IMR-90 (cell line): ENCODE data around the gene CACNA1F.

Experiments
- BHLHE40 ChIP-seq: fragments of 150-350 bp; IDR thresholded peaks from 2 replicates; pipeline ENCODE4 v1.6.1; 2016; ENCODE audit warnings: mild to moderate bottlenecking, low read depth, low read length
- CHD1 ChIP-seq: IDR thresholded peaks from 2 replicates; pipeline ENCODE4 v1.6.1; 2012; ENCODE audit warnings: low read depth, low read length, improper control_type of control experiment
- FOS ChIP-seq: fragments of 150-350 bp; IDR thresholded peaks from 2 replicates; pipeline ENCODE4 v1.6.1; 2016; ENCODE audit warnings: low read depth, low read length
- MAFK ChIP-seq: IDR thresholded peaks from 2 replicates; pipeline ENCODE4 v1.6.1; 2012; ENCODE audit warnings: low read depth, low read length, improper control_type of control experiment
- MAZ ChIP-seq: IDR thresholded peaks from 2 replicates; pipeline ENCODE4 v1.6.1; 2012; ENCODE audit warnings: low read depth, mild to moderate bottlenecking, low read length, improper control_type of control experiment, moderate library complexity, borderline replicate concordance
- POLR2A ChIP-seq: IDR thresholded peaks from 2 replicates; pipeline ENCODE4 v1.6.1; 2012; ENCODE audit warnings: mild to moderate bottlenecking, low read depth, low read length
- RAD21 ChIP-seq: IDR thresholded peaks from 2 replicates; pipeline ENCODE4 v1.6.1; 2012; ENCODE audit warnings: low read length, improper control_type of control experiment
- RFX5 ChIP-seq: IDR thresholded peaks from 2 replicates; pipeline ENCODE4 v1.8.0; 2012; ENCODE audit warnings: low read depth, mild to moderate bottlenecking, low read length, moderate library complexity
- TF ChIP-seq, protein P1 (sequence below): conservative IDR thresholded peaks from 2 replicates; pipeline ENCODE4 v1.5.1; 2012; ENCODE audit warnings: mild to moderate bottlenecking, low read depth, low read length, improper control_type of control experiment
- TF ChIP-seq, protein P2 (sequence below): fragments of 150-350 bp; IDR thresholded peaks from 2 replicates; pipeline ENCODE4 v1.6.1; 2017; ENCODE audit warnings: mild to moderate bottlenecking, antibody characterized with exemption, low read length, low read depth

DNA sequence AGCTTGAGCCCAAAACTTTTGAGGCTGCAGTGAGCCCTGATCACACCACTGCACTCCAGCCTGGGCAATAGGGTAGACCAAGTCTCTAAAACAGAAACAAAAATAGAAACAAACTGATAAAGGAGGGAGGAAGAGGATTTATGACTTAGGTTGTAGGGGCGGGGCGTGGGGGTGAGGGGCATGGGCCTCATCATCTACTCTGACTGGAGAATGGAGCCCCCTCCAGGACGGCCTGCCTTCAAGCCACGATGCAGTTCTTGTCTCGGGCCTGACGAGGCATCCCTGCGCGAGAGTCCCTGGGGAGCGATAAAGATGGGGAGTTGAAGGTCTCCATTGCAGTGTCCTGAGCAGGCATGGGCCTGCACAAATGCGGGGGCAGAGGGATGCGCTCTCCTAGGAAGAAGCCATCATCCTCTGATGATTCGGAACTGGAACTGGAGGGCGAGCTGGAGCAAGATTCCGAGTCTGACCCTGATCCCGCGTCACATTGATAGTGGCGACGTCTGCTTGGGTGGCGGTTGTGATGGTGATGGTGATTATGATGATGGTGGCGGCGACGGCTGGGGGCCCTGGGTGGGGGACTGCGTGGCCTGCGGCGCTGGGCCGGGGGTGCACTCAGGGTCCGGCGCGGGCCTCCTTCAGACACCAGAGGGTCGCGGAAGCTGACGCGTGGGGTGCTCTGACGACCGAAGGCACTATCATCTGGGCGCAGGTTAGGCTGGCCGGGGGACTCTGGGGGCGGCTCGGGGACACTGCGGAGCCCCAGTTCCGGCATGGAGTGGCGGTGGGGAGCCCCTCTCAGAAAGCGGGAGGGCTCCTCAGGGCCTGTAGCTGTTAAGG lies 57.5 kb downstream of the CACNA1F start:
- TF ChIP-seq, protein P1, sequence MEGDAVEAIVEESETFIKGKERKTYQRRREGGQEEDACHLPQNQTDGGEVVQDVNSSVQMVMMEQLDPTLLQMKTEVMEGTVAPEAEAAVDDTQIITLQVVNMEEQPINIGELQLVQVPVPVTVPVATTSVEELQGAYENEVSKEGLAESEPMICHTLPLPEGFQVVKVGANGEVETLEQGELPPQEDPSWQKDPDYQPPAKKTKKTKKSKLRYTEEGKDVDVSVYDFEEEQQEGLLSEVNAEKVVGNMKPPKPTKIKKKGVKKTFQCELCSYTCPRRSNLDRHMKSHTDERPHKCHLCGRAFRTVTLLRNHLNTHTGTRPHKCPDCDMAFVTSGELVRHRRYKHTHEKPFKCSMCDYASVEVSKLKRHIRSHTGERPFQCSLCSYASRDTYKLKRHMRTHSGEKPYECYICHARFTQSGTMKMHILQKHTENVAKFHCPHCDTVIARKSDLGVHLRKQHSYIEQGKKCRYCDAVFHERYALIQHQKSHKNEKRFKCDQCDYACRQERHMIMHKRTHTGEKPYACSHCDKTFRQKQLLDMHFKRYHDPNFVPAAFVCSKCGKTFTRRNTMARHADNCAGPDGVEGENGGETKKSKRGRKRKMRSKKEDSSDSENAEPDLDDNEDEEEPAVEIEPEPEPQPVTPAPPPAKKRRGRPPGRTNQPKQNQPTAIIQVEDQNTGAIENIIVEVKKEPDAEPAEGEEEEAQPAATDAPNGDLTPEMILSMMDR, result no peak
- TF ChIP-seq POLR2A (no peak), RFX5 (no peak), FOS (no peak), MAFK (no peak), BHLHE40 (no peak), CHD1 (no peak), MAZ (no peak), RAD21 (no peak)
- TF ChIP-seq, protein P2, sequence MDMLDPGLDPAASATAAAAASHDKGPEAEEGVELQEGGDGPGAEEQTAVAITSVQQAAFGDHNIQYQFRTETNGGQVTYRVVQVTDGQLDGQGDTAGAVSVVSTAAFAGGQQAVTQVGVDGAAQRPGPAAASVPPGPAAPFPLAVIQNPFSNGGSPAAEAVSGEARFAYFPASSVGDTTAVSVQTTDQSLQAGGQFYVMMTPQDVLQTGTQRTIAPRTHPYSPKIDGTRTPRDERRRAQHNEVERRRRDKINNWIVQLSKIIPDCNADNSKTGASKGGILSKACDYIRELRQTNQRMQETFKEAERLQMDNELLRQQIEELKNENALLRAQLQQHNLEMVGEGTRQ, result no peak
